H1 (cell line): ENCODE results near the gene SEPTIN2. TPM values are rescaled to one million over a fixed set of nuclear protein-coding genes. Genes with fewer than 3 reads are reported as not detected.

ENCODE experiments used
- CTCF ChIA-PET: fragments of 300-600 bp; sonication (Branson Sonifier 250); formaldehyde crosslinking; loops from one replicate; lab custom pipeline; 2021; ENCODE audit not compliant: partially characterized antibody; lab: Charles Lee
- POLR2A ChIA-PET: fragments of 300-600 bp; sonication (Branson Sonifier 250); formaldehyde crosslinking; loops from one replicate; lab custom pipeline; 2021; ENCODE audit warnings: inconsistent platforms; ENCODE audit not compliant: partially characterized antibody; lab: Charles Lee
- DNase-seq, 2 experiments: peaks; one replicate each; pipeline versions ENCODE4 v3.0.0 to v3.0.0-alpha.2; 2010 to 2022; ENCODE audit warnings: low spot score in 2 of 2, low read depth in 1 of 2, mixed read lengths in 1 of 2
- FAIRE-seq: peaks from 2 replicates; lab custom pipeline; 2011; peaks lifted over from hg19 to GRCh38; lab: Jason Lieb, UNC
- H2AFZ ChIP-seq: 2 replicates; pipeline ENCODE4 v1.8.1; 2012; ENCODE audit warnings: low read length, inconsistent platforms
- H2AK5ac ChIP-seq: 2 replicates; pipeline ENCODE4 v1.6.1; 2013; ENCODE audit warnings: low read depth, low read length
- H2BK120ac ChIP-seq: replicated peaks from 2 replicates; pipeline ENCODE3; 2013; ENCODE audit warnings: low read depth, low read length, inconsistent platforms
- H2BK12ac ChIP-seq: 2 replicates; pipeline ENCODE4 v1.6.1; 2013; ENCODE audit warnings: low read depth, low read length
- H2BK15ac ChIP-seq: 2 replicates; pipeline ENCODE4 v1.6.1; 2013; ENCODE audit warnings: low read length
- H2BK20ac ChIP-seq: 2 replicates; pipeline ENCODE4 v1.6.1; 2013; ENCODE audit warnings: low read length
- H2BK5ac ChIP-seq: 2 replicates; pipeline ENCODE4 v1.6.1; 2013; ENCODE audit warnings: low read depth, low read length
- H3K14ac ChIP-seq: 2 replicates; pipeline ENCODE4 v1.6.1; 2013; ENCODE audit warnings: inconsistent platforms; ENCODE audit not compliant: insufficient read length
- H3K18ac ChIP-seq: 2 replicates; pipeline ENCODE4 v1.6.1; 2013; ENCODE audit warnings: low read length; ENCODE audit errors: extremely low read depth
- H3K23ac ChIP-seq: 2 replicates; pipeline ENCODE4 v1.6.1; 2013; ENCODE audit warnings: inconsistent platforms; ENCODE audit not compliant: insufficient read length
- H3K23me2 ChIP-seq: 2 replicates; pipeline ENCODE4 v1.6.1; 2013; ENCODE audit warnings: low read depth, low read length
- H3K27ac ChIP-seq: 2 replicates; pipeline ENCODE4 v1.6.1; 2011; ENCODE audit warnings: low read depth, low read length, inconsistent platforms
- H3K27me3 ChIP-seq, 4 experiments: replicated peaks in 1 of 4; 1 replicate in 1 of 4; 2 replicates in 3 of 4; pipeline versions ENCODE4 v1.6.1 to v1.8.1; 2011 to 2013; ENCODE audit warnings: low read length in 3 of 4, mild to moderate bottlenecking in 3 of 4, inconsistent platforms in 2 of 4, mixed read lengths in 2 of 4, moderate library complexity in 1 of 4; ENCODE audit not compliant: control insufficient read depth in 3 of 4, insufficient read depth in 3 of 4; ENCODE audit errors: extremely low read depth in 1 of 4
- H3K36me3 ChIP-seq, 4 experiments: 2 replicates each; pipeline versions ENCODE4 v1.6.1 to v1.8.1; 2011 to 2013; ENCODE audit warnings: mild to moderate bottlenecking in 4 of 4, low read length in 3 of 4, moderate library complexity in 2 of 4, control low read depth in 1 of 4, inconsistent platforms in 1 of 4; ENCODE audit not compliant: insufficient read depth in 4 of 4, control insufficient read depth in 2 of 4
- H3K4ac ChIP-seq: replicated peaks from 2 replicates; pipeline ENCODE3; 2013; ENCODE audit warnings: low read length, low read depth, mixed read lengths, inconsistent platforms; ENCODE audit not compliant: insufficient read length
- H3K4me1 ChIP-seq, 4 experiments: replicated peaks in 1 of 4; 1 replicate in 1 of 4; 2 replicates in 3 of 4; pipeline versions ENCODE4 v1.6.1 to v1.8.1; 2011 to 2013; ENCODE audit warnings: low read length in 3 of 4, inconsistent platforms in 2 of 4, mixed read lengths in 1 of 4; ENCODE audit not compliant: insufficient read depth in 4 of 4, control insufficient read depth in 3 of 4
- H3K4me2 ChIP-seq, 2 experiments: 2 replicates each; pipeline versions ENCODE4 v1.6.1 to v1.8.1; 2011 to 2013; ENCODE audit warnings: low read depth in 2 of 2, low read length in 2 of 2, control low read depth in 1 of 2, inconsistent platforms in 1 of 2, mild to moderate bottlenecking in 1 of 2; ENCODE audit not compliant: insufficient read depth in 1 of 2
- H3K4me3 ChIP-seq, 4 experiments: fragments of 200-600, 300-600 bp in 1 of 4; sonication (generic), shearing (Covaris generic), sonication (Bioruptor Twin) in 1 of 4; 2 replicates each; pipeline versions ENCODE4 v1.5.1 to v1.8.1; 2011 to 2016; ENCODE audit warnings: low read length in 4 of 4, low read depth in 3 of 4, control low read depth in 2 of 4, inconsistent platforms in 2 of 4, mild to moderate bottlenecking in 2 of 4, mixed read lengths in 1 of 4, moderate library complexity in 1 of 4; ENCODE audit not compliant: insufficient read depth in 2 of 4; ENCODE audit errors: extremely low read depth in 1 of 4
- H3K56ac ChIP-seq: replicated peaks from 2 replicates; pipeline ENCODE3; 2013; ENCODE audit warnings: low read depth, mild to moderate bottlenecking, mixed read lengths, low read length, inconsistent platforms; ENCODE audit not compliant: insufficient read length
- H3K79me1 ChIP-seq: 2 replicates; pipeline ENCODE4 v1.6.1; 2013; ENCODE audit warnings: low read depth, low read length, control low read depth
- H3K79me2 ChIP-seq, 2 experiments: 2 replicates each; pipeline versions ENCODE4 v1.6.1 to v1.8.1; 2012 to 2013; ENCODE audit warnings: low read length in 2 of 2, mild to moderate bottlenecking in 2 of 2, inconsistent platforms in 1 of 2; ENCODE audit not compliant: insufficient read depth in 2 of 2, control insufficient read depth in 1 of 2
- H3K9ac ChIP-seq, 4 experiments: replicated peaks in 1 of 4; 1 replicate in 1 of 4; 2 replicates in 3 of 4; pipeline versions ENCODE4 v1.6.1 to v1.8.1; 2011 to 2013; ENCODE audit warnings: low read depth in 3 of 4, low read length in 3 of 4, control low read depth in 2 of 4, mild to moderate bottlenecking in 2 of 4, moderate library complexity in 2 of 4, inconsistent platforms in 1 of 4; ENCODE audit errors: extremely low read depth in 1 of 4
- H3K9me3 ChIP-seq, 2 experiments: 2 replicates each; pipeline versions ENCODE4 v1.6.1 to v1.8.1; 2012 to 2013; ENCODE audit warnings: mild to moderate bottlenecking in 2 of 2, moderate library complexity in 2 of 2, control low read depth in 1 of 2, inconsistent platforms in 1 of 2, low read depth in 1 of 2, low read length in 1 of 2, mixed read lengths in 1 of 2; ENCODE audit not compliant: insufficient read depth in 2 of 2
- H4K20me1 ChIP-seq, 2 experiments: replicated peaks in 1 of 2; 2 replicates each; pipeline versions ENCODE3 to v1.8.1; 2011 to 2013; ENCODE audit warnings: inconsistent platforms in 2 of 2, low read length in 2 of 2, mild to moderate bottlenecking in 1 of 2; ENCODE audit not compliant: insufficient read depth in 2 of 2, control insufficient read depth in 1 of 2
- H4K5ac ChIP-seq: 2 replicates; pipeline ENCODE4 v1.6.1; 2013; ENCODE audit warnings: low read length, low read depth, mixed read lengths, inconsistent platforms; ENCODE audit not compliant: insufficient read length
- H4K8ac ChIP-seq: 2 replicates; pipeline ENCODE4 v1.8.0; 2013; ENCODE audit warnings: mild to moderate bottlenecking, moderate library complexity, low read length, inconsistent platforms; ENCODE audit not compliant: insufficient read depth; ENCODE audit errors: extremely low read depth
- H4K91ac ChIP-seq: replicated peaks from 2 replicates; pipeline ENCODE3; 2013; ENCODE audit warnings: low read length, mixed read lengths, inconsistent platforms; ENCODE audit not compliant: insufficient read length
- CEBPB ChIP-seq: IDR thresholded peaks from 2 replicates; pipeline ENCODE4 v1.6.1; 2012; ENCODE audit warnings: low read depth, low read length
- WGBS, 2 experiments: shearing (Covaris generic) in 1 of 2; methylation state at CpG; one replicate each; pipeline versions ENCODE4 v1.1.6 to v1.1.7; 2013 to 2015; ENCODE audit warnings: low lambda C conversion rate in 2 of 2, mixed read lengths in 2 of 2, inconsistent platforms in 1 of 2, low coverage in 1 of 2, missing lambda C conversion rate in 1 of 2; ENCODE audit not compliant: insufficient replicate concordance in 2 of 2, insufficient coverage in 1 of 2, insufficient read length in 1 of 2; ENCODE audit errors: extremely low coverage in 1 of 2, missing lambda C conversion rate in 1 of 2; 5-methylcytosine and 5-hydroxymethylcytosine counted together
- polyA plus RNA-seq, 7 experiments: library from polyadenylated mRNA; depleted of rRNA in 3 of 7; stranded (reverse) in 5 of 7; unstranded in 2 of 7; fragments of >200 nt in 5 of 7; fragments of 200-250 nt in 2 of 7; gene quantifications; 1 replicate in 5 of 7; 2 replicates in 1 of 7; 4 replicates in 1 of 7; pipeline versions ENCODE4 v1.2.1 to v1.2.3, GENCODE V29; 2011 to 2013; ENCODE audit warnings: missing spikeins in 2 of 7, mixed read lengths in 2 of 7
- total RNA-seq: library from RNA; stranded (reverse); fragmentation: NEBNext Ultra II Directional; extraction: Animal tissue kit (Norgen Biotek cat#: 25700); gene quantifications from 2 replicates; pipeline ENCODE4 v1.2.1, GENCODE V29; 2021

Gene SEPTIN2
- total and polyA plus RNA-seq, 2 of the 8 experiments (the other 6 are each of a cell fraction or from before 2014, with no cell fraction given): 392 to 650 TPM

DNA sequence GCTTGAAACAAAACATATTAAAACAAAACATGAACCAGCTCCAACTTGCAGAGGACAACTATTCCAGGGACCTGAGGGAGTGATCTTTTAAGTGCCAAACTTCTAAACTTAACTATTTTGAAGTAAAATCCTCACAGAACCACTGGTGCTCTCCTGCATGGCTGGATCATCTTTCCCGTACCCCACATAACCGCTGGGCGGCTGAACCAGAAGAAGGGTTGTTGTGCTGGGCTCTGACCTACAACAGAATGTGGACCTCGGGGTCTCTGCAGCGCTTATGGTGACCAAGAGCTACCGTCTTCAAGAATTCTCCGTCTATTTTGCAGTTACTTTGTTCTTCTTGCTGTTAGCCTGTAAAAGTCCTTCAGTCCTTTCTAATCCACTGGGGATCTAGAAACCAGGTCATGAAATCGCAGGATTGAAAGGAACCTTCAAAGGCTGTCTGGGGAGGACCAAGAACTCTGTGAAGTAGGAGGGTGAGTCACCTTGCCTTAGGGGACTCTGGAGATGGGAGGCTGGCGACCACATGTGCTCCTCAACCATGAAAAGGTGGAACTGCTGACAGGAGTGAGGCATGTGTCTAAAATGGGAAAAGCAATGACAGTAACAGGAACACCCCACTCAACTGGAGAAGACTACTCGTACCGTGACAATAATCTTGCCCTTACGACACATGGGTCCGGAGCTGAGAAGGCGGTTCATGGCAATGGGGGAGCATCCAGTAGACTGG, 46.8 kb upstream of the SEPTIN2 start:
- H2AK5ac ChIP-seq: no peak overlapping the region
- no peaks in the 10 kb centered on the region for H3K9me3 ChIP-seq
- no peak overlapping the region for H3K4me3 ChIP-seq
- no peak overlapping the region for H2AFZ ChIP-seq
- no peak overlapping the region for H3K4me2 ChIP-seq
- ChIA-PET CTCF (interaction anchor here (1.0 to 1.6 kb wide), 3 partner anchors 9 to 48 kb away, joined by 3 to 7 read pairs (median 3); no protein-coding TSS in a partner anchor), POLR2A (interaction anchor here (0.9 to 3.0 kb wide), 4 partner anchors 12 to 62 kb away, joined by 3 to 9 read pairs (median 4); partner anchors contain the start of genes HDLBP and SEPTIN2)
- H3K4me1 ChIP-seq: peaks cover 0 to 10% (median 3%) of the 10 kb centered on the region in 4 experiments; a peak in 5 of 7 replicates
- no peak overlapping the region for H2BK12ac ChIP-seq
- no peak overlapping the region for H3K56ac ChIP-seq
- no peaks in the 10 kb centered on the region for H3K27me3 ChIP-seq
- WGBS, 2 experiments: 92% methylated on average over 14 of the region's 14 CpGs; no CpG with 5 or more reads in 1 of the 2 experiments
- no peak overlapping the region for H4K5ac ChIP-seq
- H4K8ac ChIP-seq: no peak overlapping the region
- H3K23me2 ChIP-seq: peaks cover 8% of the 10 kb centered on the region; the same call in 1 of the 2 replicates
- no peak for DNase-seq
- H2BK5ac ChIP-seq: no peak overlapping the region
- H4K91ac ChIP-seq: no peak overlapping the region
- H3K23ac ChIP-seq: no peak overlapping the region
- no peak overlapping the region for H3K14ac ChIP-seq
- H3K79me1 ChIP-seq: peaks cover 33% of the 10 kb centered on the region
- no peak overlapping the region for H3K9ac ChIP-seq
- H4K20me1 ChIP-seq: peaks cover 16 to 48% of the 10 kb centered on the region in 2 experiments
- no peak overlapping the region for H3K18ac ChIP-seq
- peaks cover 10 to 53% of the 10 kb centered on the region in 2 experiments for H3K79me2 ChIP-seq
- H2BK120ac ChIP-seq: no peak overlapping the region
- no peak overlapping the region for H3K4ac ChIP-seq
- no peak for FAIRE-seq
- no peak overlapping the region for H2BK15ac ChIP-seq
- H2BK20ac ChIP-seq: no peak overlapping the region
- H3K36me3 ChIP-seq: peaks cover 0 to 29% (median 5%) of the 10 kb centered on the region in 4 experiments; a peak in 6 of 8 replicates
- H3K27ac ChIP-seq: no peak overlapping the region
- no peak for TF ChIP-seq CEBPB
